SK-N-SH treated with all-trans-retinoic acid at 6 μM for 48 hours (cell line): Measurements from ENCODE around the gene RNPEPL1.

ENCODE experiments used
- GLIS3 ChIP-seq: fragments of 250-450 bp; sonication (Bioruptor Pico); IDR thresholded peaks from 2 replicates; pipeline ENCODE4 v1.5.0; 2020; ENCODE audit warnings: mild to moderate bottlenecking, moderate library complexity
- ISL1 ChIP-seq: fragments of 250-450 bp; sonication (Bioruptor Pico); IDR thresholded peaks from 2 replicates; pipeline ENCODE4 v2.1.2; 2022; ENCODE audit warnings: mild to moderate bottlenecking, moderate library complexity
- PPARA ChIP-seq: fragments of 250-450 bp; sonication (Bioruptor Pico); IDR thresholded peaks from 2 replicates; pipeline ENCODE4 v1.5.0; 2020; ENCODE audit warnings: mild to moderate bottlenecking, borderline replicate concordance
- TCF4 ChIP-seq: fragments of 250-450 bp; sonication (Bioruptor Pico); IDR thresholded peaks from 2 replicates; pipeline ENCODE4 v1.8.0; 2021; ENCODE audit warnings: mild to moderate bottlenecking, moderate library complexity, borderline replicate concordance
- ZFP3 ChIP-seq: fragments of 250-450 bp; sonication (Bioruptor Pico); IDR thresholded peaks from 2 replicates; pipeline ENCODE4 v1.5.0; 2020; ENCODE audit warnings: mild to moderate bottlenecking, moderate library complexity
- ZNF70 ChIP-seq: fragments of 450-650 bp; formaldehyde crosslinking; IDR thresholded peaks from 2 replicates; pipeline ENCODE4 v1.5.0; 2020; ENCODE audit warnings: mild to moderate bottlenecking, moderate library complexity
- TF ChIP-seq, protein P1 (sequence below): fragments of 250-450 bp; sonication (Bioruptor Pico); IDR thresholded peaks from 2 replicates; pipeline ENCODE4 v1.8.0; 2020; ENCODE audit warnings: mild to moderate bottlenecking, moderate library complexity, borderline replicate concordance

DNA sequence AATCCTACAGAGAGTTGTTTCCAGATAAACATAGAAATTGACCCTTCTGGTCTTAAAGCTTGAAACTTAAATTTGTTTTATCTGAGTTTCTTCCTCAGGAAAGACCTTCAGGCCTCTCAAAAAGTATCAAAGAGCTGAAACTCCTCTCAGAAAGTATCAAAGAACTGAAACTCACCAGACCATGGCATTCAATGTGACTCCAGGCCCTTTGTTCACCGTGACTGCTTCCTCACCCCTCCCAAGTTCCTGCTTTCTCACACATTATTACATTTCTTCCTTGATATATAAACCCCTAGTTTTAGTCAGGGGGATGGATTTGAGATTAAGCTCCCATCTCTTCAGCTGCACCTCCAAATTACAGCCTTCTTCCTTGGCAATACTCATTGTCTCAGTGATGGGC is 16.5 kb upstream of the RNPEPL1 start:
- TF ChIP-seq PPARA, result no peak
- TF ChIP-seq, protein P1, sequence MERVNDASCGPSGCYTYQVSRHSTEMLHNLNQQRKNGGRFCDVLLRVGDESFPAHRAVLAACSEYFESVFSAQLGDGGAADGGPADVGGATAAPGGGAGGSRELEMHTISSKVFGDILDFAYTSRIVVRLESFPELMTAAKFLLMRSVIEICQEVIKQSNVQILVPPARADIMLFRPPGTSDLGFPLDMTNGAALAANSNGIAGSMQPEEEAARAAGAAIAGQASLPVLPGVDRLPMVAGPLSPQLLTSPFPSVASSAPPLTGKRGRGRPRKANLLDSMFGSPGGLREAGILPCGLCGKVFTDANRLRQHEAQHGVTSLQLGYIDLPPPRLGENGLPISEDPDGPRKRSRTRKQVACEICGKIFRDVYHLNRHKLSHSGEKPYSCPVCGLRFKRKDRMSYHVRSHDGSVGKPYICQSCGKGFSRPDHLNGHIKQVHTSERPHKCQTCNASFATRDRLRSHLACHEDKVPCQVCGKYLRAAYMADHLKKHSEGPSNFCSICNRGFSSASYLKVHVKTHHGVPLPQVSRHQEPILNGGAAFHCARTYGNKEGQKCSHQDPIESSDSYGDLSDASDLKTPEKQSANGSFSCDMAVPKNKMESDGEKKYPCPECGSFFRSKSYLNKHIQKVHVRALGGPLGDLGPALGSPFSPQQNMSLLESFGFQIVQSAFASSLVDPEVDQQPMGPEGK (CRISPR knock-in tag), result no peak
- TF ChIP-seq GLIS3, result no peak
- no peak for TF ChIP-seq ISL1 (CRISPR knock-in tag)
- TF ChIP-seq ZFP3 (CRISPR knock-in tag), result no peak
- TF ChIP-seq ZNF70 (CRISPR knock-in tag), result no peak
- TF ChIP-seq TCF4, result no peak
